Body of pancreas (tissue), 2 donors: Measurements from ENCODE around the gene ZNF264. TPM values are rescaled to one million over a fixed set of nuclear protein-coding genes. Genes with fewer than 3 reads are reported as not detected.

Source experiments
- small RNA-seq: library from RNA; depleted of rRNA; stranded (forward); fragments of <200 nt; gene quantifications from one replicate; pipeline ENCODE3, GENCODE V24; 2016
- total RNA-seq, 2 donors: library from RNA; depleted of rRNA; stranded (reverse); fragments of >200 nt; gene quantifications; one replicate each; pipeline ENCODE4 v1.1.0, GENCODE V29; 2016

ZNF264 gene
- total RNA-seq, 2 donors from 2014 or later, result 17.1 to 35.0 TPM

Small RNA genes lying within 50 kb of the gene (small RNA-seq; reads per million reads assigned to genes)
- not detected for gene AC025588.3

Other genes with a start within 250 kb of the ZNF264 start
- not detected for gene USP29, start 71.5 kb upstream of the ZNF264 start, total RNA-seq
- not detected for gene ZIM3, start 46.3 kb upstream of the ZNF264 start, total RNA-seq
- not detected for gene DUXA, start 24.0 kb upstream of the ZNF264 start, total RNA-seq
- not detected for gene AURKC, start 39.5 kb downstream of the ZNF264 start, total RNA-seq
- gene ZNF805, start 49.1 kb downstream of the ZNF264 start, total RNA-seq, result 10 to 100 TPM in 1 of 2 donors, 1 to 10 TPM in 1; 8.8 to 13.8 TPM
- 10 to 100 TPM; 22.7 to 30.1 TPM for gene ZNF460, start 89.0 kb downstream of the ZNF264 start, total RNA-seq
- gene ZNF543, start 129.0 kb downstream of the ZNF264 start, total RNA-seq, result 1 to 10 TPM in 1 of 2 donors, under 1 TPM in 1; 0.33 to 3.9 TPM
- 1 to 10 TPM; 2.9 to 4.0 TPM for gene ZNF304, start 159.8 kb downstream of the ZNF264 start, total RNA-seq
- gene TRAPPC2B, start 172.1 kb downstream of the ZNF264 start, total RNA-seq, result 1 to 10 TPM; 2.6 to 8.6 TPM
- gene ZNF547, start 172.1 kb downstream of the ZNF264 start, total RNA-seq, result 1 to 10 TPM in 1 of 2 donors, not detected in 1; 3.9 TPM
- gene ZNF548, start 198.4 kb downstream of the ZNF264 start, total RNA-seq, result 1 to 10 TPM; 6.6 to 7.5 TPM
- gene ZNF17, start 219.7 kb downstream of the ZNF264 start, total RNA-seq, result 1 to 10 TPM; 3.6 to 9.1 TPM
- gene ZNF749, start 243.8 kb downstream of the ZNF264 start, total RNA-seq, result 10 to 100 TPM in 1 of 2 donors, 1 to 10 TPM in 1; 1.8 to 17.8 TPM